ENCODE data around the gene PTPN7. TPM values are rescaled to one million over a fixed set of nuclear protein-coding genes. Genes with fewer than 3 reads are reported as not detected.
A peak's percentile ranks its signal among the peaks of the same experiment; 100 is the strongest.

Gene PTPN7
- total and polyA plus RNA-seq, 8 donors: 1.0 to 11.7 (median 1.5) TPM

- Histone ChIP-seq H3K9me3 (no peaks in the 10 kb centered on the region), H3K36me3 (no peaks in the 10 kb centered on the region), H3K4me3 (no peak overlapping the region), H3K4me1 (no peaks in the 10 kb centered on the region), H3K27ac (no peak overlapping the region), H3K27me3 (peaks cover 0 to 10% of the 10 kb centered on the region in 2 donors)
- intact Hi-C loops (cut with DNase I): no loop called here
- ATAC-seq: no peak
- no peak for DNase-seq
- no peak for TF ChIP-seq CTCF (IDR thresholded peaks at IDR 0.05)
Measured at GRCh38 chr1:202176949-202177927, 16.8 kb upstream of the PTPN7 start.

GRCh38 chr1:202173993-202174392 is 13.6 kb upstream of the PTPN7 start:
- no peaks in the 10 kb centered on the region for H3K9me3 ChIP-seq
- no peaks in the 10 kb centered on the region for H3K4me1 ChIP-seq
- DNase-seq (peak in 1 of 4 donors; percentile 45), ATAC-seq (no peak)
- no peaks in the 10 kb centered on the region for H3K27me3 ChIP-seq
- H3K27ac ChIP-seq: no peak overlapping the region
- no peak for TF ChIP-seq CTCF (IDR thresholded peaks at IDR 0.05)
- H3K4me3 ChIP-seq: no peak overlapping the region
- H3K36me3 ChIP-seq: no peaks in the 10 kb centered on the region
- intact Hi-C loops (cut with DNase I): no loop called here

- intact Hi-C loops (cut with DNase I): no loop called here
- no peaks in the 10 kb centered on the region for H3K27me3 ChIP-seq
- H3K4me3 ChIP-seq: no peak overlapping the region
- ATAC-seq (no peak), DNase-seq (no peak)
- no peaks in the 10 kb centered on the region for H3K9me3 ChIP-seq
- H3K36me3 ChIP-seq: no peaks in the 10 kb centered on the region
- TF ChIP-seq CTCF (IDR thresholded peaks at IDR 0.05): no peak
- peaks cover 0 to 5% of the 10 kb centered on the region in 2 donors for H3K4me1 ChIP-seq
- no peak overlapping the region for H3K27ac ChIP-seq
Measured at GRCh38 chr1:202172015-202172355, 11.6 kb upstream of the PTPN7 start.

GRCh38 chr1:202171292-202172014 is 11.1 kb upstream of the PTPN7 start:
- H3K27ac ChIP-seq: no peak overlapping the region
- ATAC-seq (no peak), DNase-seq (peak in 1 of 4 donors; percentile 65)
- H3K27me3 ChIP-seq: no peaks in the 10 kb centered on the region
- H3K4me3 ChIP-seq: no peak overlapping the region
- peaks cover 0 to 5% of the 10 kb centered on the region in 2 donors for H3K4me1 ChIP-seq
- no peaks in the 10 kb centered on the region for H3K36me3 ChIP-seq
- TF ChIP-seq CTCF (IDR thresholded peaks at IDR 0.05): no peak
- intact Hi-C loops (cut with DNase I): no loop called here
- no peaks in the 10 kb centered on the region for H3K9me3 ChIP-seq

- H3K36me3 ChIP-seq: no peaks in the 10 kb centered on the region
- no peaks in the 10 kb centered on the region for H3K9me3 ChIP-seq
- H3K4me3 ChIP-seq: no peak overlapping the region
- ATAC-seq (no peak), DNase-seq (no peak)
- TF ChIP-seq CTCF (IDR thresholded peaks at IDR 0.05): no peak
- no peaks in the 10 kb centered on the region for H3K27me3 ChIP-seq
- intact Hi-C loops (cut with DNase I): no loop called here
- H3K4me1 ChIP-seq: peaks cover 0 to 5% of the 10 kb centered on the region in 2 donors
- no peak overlapping the region for H3K27ac ChIP-seq
Measured at GRCh38 chr1:202170726-202171125, 10.3 kb upstream of the PTPN7 start.
